ENCODE results near the gene CMC4.

DNA sequence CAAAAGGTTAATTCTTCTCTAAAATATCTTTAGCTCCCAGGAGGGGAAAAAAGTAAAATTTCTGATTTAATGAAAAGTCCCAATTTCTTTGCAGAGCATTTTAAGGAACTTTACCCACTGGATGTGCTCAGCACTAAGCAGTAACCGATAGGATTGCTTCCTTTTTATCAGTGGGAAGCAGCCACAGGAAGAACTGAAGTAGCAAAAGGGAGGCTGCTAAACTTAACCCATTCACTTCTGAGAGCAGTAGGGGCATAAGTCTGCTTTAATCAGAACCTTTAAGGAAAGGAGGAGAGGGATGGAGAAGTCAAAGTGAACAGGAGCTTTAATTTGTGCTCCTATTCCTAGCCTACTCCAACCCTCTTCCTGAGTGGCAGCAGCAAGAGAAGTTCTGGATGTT is 48.4 kb downstream of the CMC4 start, which contains the start of gene F8:
- TF ChIP-seq, protein P1, sequence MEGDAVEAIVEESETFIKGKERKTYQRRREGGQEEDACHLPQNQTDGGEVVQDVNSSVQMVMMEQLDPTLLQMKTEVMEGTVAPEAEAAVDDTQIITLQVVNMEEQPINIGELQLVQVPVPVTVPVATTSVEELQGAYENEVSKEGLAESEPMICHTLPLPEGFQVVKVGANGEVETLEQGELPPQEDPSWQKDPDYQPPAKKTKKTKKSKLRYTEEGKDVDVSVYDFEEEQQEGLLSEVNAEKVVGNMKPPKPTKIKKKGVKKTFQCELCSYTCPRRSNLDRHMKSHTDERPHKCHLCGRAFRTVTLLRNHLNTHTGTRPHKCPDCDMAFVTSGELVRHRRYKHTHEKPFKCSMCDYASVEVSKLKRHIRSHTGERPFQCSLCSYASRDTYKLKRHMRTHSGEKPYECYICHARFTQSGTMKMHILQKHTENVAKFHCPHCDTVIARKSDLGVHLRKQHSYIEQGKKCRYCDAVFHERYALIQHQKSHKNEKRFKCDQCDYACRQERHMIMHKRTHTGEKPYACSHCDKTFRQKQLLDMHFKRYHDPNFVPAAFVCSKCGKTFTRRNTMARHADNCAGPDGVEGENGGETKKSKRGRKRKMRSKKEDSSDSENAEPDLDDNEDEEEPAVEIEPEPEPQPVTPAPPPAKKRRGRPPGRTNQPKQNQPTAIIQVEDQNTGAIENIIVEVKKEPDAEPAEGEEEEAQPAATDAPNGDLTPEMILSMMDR (IDR thresholded peaks at IDR 0.05; ENCODE audit: low read length): no peak
- no peak for TF ChIP-seq EZH2 (IDR thresholded peaks at IDR 0.05; ENCODE audit: borderline replicate concordance, low read length)
